ENCODE measurements around the gene PGS1. TPM values are rescaled to one million over a fixed set of nuclear protein-coding genes. Genes with fewer than 3 reads are reported as not detected.

PGS1 gene
- total RNA-seq, 2 experiments from 2014 or later = 59.6 to 61.3 TPM

DNA sequence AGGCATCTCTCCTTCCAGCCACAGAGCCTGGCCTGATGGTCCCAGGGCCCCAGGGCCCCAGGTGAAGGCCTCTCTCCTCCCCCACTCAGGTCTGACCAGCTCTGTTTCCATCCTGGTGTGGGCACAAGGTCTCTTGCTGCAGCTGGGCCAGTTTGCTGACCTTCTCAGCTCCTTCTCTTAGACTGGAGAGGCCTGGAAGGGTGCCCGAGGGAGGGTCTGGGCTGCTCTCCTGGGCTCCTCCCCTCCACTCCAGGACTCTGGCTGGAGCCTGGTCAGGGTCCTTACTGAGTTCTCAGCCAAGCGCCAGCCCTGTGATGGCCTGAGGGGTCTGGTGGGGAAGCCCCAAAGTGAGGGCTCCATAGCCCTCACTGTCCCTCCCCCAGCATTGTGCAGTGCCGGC lies 31.0 kb upstream of the PGS1 start:
- Histone ChIP-seq H2AFZ (ENCODE audit: low read length) (no peak overlapping the region), H3K9me2 (ENCODE audit: insufficient read depth, low read length) (no peaks in the 10 kb centered on the region), H3K4me3 (ENCODE audit: low read depth, low read length, poor library complexity, severe bottlenecking) (no peak overlapping the region), H3K27ac (ENCODE audit: low read depth, low read length, poor library complexity, severe bottlenecking) (no peak overlapping the region), H3K79me2 (ENCODE audit: insufficient read depth, low read depth, low read length) (no peaks in the 10 kb centered on the region), H3K9me3 (ENCODE audit: low read length) (no peaks in the 10 kb centered on the region; the same call in 1 of the 2 replicates), H3K4me1 (ENCODE audit: insufficient read depth, low read length, poor library complexity, severe bottlenecking) (peaks cover 32% of the 10 kb centered on the region), H3K36me3 (ENCODE audit: insufficient read depth, low read length) (no peaks in the 10 kb centered on the region), H3K4me2 (ENCODE audit: low read length) (no peak overlapping the region), H4K20me1 (ENCODE audit: insufficient read depth, low read length) (no peaks in the 10 kb centered on the region; the same call in 1 of the 2 replicates)
- POLR2A ChIA-PET = no interaction called here
- CTCF ChIA-PET (ENCODE audit: unreplicated experiment) = interaction anchor here (0.6 kb wide), 1 partner anchor 439 kb away, joined by 3 read pairs; no protein-coding TSS in a partner anchor
- TF ChIP-seq, protein P1, sequence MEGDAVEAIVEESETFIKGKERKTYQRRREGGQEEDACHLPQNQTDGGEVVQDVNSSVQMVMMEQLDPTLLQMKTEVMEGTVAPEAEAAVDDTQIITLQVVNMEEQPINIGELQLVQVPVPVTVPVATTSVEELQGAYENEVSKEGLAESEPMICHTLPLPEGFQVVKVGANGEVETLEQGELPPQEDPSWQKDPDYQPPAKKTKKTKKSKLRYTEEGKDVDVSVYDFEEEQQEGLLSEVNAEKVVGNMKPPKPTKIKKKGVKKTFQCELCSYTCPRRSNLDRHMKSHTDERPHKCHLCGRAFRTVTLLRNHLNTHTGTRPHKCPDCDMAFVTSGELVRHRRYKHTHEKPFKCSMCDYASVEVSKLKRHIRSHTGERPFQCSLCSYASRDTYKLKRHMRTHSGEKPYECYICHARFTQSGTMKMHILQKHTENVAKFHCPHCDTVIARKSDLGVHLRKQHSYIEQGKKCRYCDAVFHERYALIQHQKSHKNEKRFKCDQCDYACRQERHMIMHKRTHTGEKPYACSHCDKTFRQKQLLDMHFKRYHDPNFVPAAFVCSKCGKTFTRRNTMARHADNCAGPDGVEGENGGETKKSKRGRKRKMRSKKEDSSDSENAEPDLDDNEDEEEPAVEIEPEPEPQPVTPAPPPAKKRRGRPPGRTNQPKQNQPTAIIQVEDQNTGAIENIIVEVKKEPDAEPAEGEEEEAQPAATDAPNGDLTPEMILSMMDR (conservative IDR thresholded peaks at IDR 0.05; ENCODE audit: low read length) = no peak
- no peak for TF ChIP-seq EZH2phosphoT487 (IDR thresholded peaks at IDR 0.05; ENCODE audit: borderline replicate concordance, low read depth, low read length)
- BruUV-seq (replicated peaks) = no TSS peak
- DNase-seq (ENCODE audit: low spot score) = no peak
- intact Hi-C loops (cut with micrococcal nuclease; ENCODE audit: unreplicated experiment) = no loop called here

- H3K4me3 ChIP-seq (ENCODE audit: low read depth, low read length, poor library complexity, severe bottlenecking) = no peak overlapping the region
- no TSS peak for BruUV-seq (replicated peaks)
- CTCF ChIA-PET (ENCODE audit: unreplicated experiment) = interaction anchor here (0.6 kb wide), 2 partner anchors 62 to 440 kb away, joined by 3 read pairs; no protein-coding TSS in a partner anchor
- no peaks in the 10 kb centered on the region for H3K9me2 ChIP-seq (ENCODE audit: insufficient read depth, low read length)
- H3K27ac ChIP-seq (ENCODE audit: low read depth, low read length, poor library complexity, severe bottlenecking) = no peak overlapping the region
- H3K4me2 ChIP-seq (ENCODE audit: low read length) = no peak overlapping the region
- H4K20me1 ChIP-seq (ENCODE audit: insufficient read depth, low read length) = no peaks in the 10 kb centered on the region; the same call in 1 of the 2 replicates
- intact Hi-C loops (cut with micrococcal nuclease; ENCODE audit: unreplicated experiment) = no loop called here
- DNase-seq (ENCODE audit: low spot score) = no peak
- H2AFZ ChIP-seq (ENCODE audit: low read length) = no peak overlapping the region
- POLR2A ChIA-PET = interaction anchor here (0.7 kb wide), 1 partner anchor 420 kb away, joined by 4 read pairs; no protein-coding TSS in a partner anchor
- H3K36me3 ChIP-seq (ENCODE audit: insufficient read depth, low read length) = no peaks in the 10 kb centered on the region
- no peaks in the 10 kb centered on the region; the same call in 1 of the 2 replicates for H3K9me3 ChIP-seq (ENCODE audit: low read length)
- H3K79me2 ChIP-seq (ENCODE audit: insufficient read depth, low read depth, low read length) = no peaks in the 10 kb centered on the region
- TF ChIP-seq EZH2phosphoT487 (IDR thresholded peaks at IDR 0.05; ENCODE audit: borderline replicate concordance, low read depth, low read length) = no peak
- TF ChIP-seq, protein P1 (conservative IDR thresholded peaks at IDR 0.05; ENCODE audit: low read length) = no peak
- peaks cover 30% of the 10 kb centered on the region for H3K4me1 ChIP-seq (ENCODE audit: insufficient read depth, low read length, poor library complexity, severe bottlenecking)
These were observed 30.2 kb upstream of the PGS1 start for GRCh38 chr17:78348055-78348770.
